Dermis microvascular lymphatic vessel endothelial cell (primary cell): ENCODE results near the gene PRTFDC1. TPM values are rescaled to one million over a fixed set of nuclear protein-coding genes. Genes with fewer than 3 reads are reported as not detected.

ENCODE experiments used
- DNase-seq, 2 donors: peaks; one replicate each; pipeline versions ENCODE4 v3.0.0 to v3.0.0-alpha.2; 2010; ENCODE audit warnings: low read depth in 2 of 2
- total RNA-seq: library from RNA; depleted of rRNA; stranded (reverse); fragments of >200 nt; gene quantifications from 2 replicates; pipeline ENCODE4 v1.2.1, GENCODE V29; 2014

The PRTFDC1 gene
- total RNA-seq, 1 donor from 2014 or later = 7.7 TPM

DNA sequence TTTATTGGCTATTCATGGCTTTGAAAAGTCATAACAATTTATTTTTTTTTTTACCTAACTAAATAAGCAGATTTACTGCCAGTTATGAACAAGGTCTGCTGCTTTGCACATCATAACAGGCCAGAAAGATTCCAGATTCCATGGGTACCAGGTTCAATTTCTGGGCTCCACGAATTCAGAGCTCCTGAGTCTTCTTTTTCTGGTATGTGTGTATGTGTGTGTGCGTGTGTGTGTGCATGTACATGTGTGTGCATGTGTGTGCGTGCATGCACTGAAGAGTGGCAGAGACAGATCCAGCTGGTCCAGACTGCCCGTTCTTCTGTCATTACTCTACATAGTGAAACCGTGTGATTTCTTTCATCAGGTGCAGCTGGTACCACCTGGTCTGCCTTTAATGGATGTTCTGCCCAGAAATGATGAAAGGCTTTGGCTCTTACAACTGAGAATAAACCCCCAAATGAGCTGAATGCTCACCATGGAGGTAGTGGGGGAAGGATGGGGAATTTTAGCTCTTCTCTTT is 14.6 kb upstream of the PRTFDC1 start:
- no peak for DNase-seq

DNA sequence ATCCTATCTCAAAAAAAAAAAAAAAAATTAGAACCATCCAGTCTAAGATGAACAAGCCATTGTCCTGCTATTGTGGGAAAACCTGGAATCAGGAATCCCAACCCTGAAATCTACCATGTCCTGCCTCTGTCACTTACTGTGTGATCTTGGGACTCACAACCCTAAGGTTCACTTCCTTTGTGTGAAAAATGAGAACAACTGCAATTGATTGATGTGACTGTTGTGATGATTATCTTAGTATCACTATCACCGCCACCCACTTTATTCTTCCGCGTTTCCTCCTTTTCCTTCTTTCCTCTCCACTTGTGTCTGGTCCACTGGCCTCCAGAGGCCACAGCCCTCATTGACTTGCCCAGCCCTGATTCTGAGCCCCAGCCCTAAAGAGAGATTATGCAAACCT is 12.6 kb upstream of the PRTFDC1 start:
- DNase-seq = no peak

DNA sequence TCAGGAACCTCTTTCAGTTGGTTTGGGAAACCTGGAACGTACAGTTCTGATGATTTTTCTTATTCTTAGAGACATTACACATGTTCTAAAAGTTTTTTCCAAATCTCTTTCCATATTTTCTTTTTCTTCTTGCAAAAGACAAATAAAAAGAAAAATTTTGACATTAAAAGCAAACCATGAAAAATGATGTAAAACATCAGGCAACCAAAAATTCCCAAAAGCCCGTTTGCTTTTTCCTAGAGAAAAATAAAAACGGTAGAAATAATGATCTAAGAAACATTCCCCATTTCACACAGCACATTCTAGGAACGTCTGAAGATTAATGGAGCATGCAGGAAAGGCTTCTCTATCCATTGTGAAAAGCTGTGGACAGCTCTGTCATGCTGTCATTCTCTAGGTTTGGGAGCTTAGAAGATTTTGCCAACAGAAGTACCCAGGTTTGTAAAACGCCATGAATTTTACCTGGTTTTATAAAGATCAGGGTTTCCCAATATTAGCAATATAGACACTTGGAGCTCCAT is 11.2 kb upstream of the PRTFDC1 start:
- no peak for DNase-seq

DNA sequence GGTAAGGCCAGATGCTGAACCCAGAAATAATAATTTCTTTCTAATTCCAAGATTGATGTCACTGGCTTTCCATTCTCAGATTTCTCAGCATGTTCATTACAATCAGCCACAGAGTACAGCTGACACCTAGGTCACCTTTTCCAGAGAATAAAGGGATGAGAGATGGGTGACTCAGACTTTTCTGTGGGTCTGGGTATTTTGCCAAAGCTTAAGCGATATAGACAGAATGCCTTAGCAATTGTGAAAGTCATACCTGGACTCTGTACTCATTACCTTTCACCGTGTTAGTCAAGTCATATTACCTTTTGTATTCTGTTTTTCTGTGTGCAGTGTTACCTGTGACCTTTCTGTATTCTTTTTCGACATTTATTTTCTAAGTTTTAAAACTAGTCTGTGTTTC is 10.6 kb upstream of the PRTFDC1 start:
- peak in 1 of 2 donors; percentile 65 for DNase-seq

DNA sequence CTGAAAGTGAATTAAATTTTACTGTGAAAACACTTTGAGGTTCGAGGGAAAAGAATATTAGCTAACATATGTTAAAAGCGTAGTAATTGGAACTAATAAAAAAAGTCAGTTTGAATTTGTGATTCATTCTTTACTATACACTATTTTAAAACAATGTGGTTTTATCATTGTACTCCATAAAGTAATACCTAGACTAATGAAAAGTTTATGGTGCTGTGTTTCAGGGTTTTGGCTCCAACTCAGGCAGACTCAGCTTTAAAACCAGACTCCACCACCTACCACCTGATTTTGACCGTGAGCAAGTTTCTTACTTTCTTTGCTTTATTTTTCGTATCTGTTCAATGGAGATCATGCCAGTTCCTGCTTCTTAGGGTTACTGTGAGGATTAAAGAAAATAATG is 9.2 kb upstream of the PRTFDC1 start:
- DNase-seq = no peak

DNA sequence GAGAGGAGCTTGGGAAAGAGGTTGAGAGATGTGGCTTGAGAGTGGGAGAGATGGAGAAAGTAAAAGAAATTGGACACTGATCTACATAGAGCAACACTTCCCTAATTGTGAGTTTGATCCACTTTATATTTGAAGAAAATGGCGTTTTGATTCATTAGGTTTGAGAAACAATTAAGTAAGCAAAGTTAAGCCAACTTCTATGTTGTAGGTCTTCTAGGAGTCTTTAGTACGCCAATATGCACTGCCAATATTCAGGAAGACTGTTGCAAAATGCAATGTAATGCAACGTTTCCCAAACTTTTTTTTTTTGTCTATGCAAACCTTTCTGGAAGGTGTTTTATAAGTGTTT is 7.0 kb upstream of the PRTFDC1 start:
- no peak for DNase-seq

DNA sequence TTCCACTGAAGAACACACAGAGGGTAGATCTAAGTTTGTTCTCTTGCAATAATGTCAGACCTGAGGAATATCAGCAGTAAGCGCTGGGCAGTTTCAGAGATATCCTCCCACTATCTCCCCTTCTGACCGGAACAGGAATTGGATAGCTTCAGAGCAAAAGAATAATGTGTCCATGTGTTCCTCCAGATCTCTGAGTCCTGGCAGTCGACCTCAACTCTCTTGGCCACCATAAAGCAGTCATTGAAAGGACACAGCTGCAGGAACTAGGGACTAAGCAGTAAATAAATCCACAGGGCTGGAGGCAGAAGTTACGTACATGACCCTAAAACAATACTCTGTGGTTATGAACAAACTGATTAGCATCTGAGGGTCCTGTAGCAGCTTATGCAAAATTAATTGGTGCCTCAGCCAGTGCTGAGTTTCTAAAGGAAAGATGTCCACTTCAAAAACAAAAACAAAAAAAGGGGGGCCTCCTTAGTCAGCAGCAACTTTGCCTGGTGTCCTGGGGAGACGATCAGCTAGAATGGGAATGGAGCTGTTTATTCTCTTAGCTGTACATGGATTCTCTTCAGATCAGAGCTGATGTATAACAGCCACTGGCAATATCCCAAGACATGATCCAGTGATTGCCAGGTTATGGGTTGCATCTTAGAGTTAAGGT is 6.4 kb upstream of the PRTFDC1 start:
- DNase-seq = peak in 1 of 2 donors; percentile 67

DNA sequence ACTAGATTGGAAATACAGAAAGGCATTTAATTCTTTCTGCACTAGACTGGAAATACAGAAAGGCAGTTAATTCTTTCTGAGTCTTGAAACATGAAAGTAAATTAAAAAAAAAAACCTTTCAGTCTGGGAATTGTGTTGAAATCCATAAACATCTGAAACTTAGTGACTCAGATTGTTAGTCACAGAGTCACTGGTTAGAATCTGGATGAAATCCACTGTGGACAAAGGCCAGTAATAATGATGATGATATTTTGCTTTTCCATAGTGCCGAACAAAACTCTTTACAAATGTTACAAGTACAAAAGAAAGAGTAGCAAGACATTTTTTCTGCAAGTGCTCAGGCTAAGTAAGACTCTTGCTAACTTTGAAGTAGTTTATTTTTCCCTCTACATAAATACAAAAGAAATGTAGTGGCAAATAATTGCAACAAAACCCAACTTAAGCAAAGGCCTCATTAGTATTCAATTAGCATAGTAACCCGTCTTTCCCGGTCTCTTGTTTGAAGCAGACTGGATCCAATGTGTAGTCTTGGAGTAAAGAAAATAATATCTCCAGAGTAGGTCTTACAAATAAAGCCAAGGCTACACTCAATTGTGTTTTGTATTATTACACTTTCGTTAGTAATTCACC is 5.8 kb upstream of the PRTFDC1 start:
- peak; percentile 77 to 79 for DNase-seq

DNA sequence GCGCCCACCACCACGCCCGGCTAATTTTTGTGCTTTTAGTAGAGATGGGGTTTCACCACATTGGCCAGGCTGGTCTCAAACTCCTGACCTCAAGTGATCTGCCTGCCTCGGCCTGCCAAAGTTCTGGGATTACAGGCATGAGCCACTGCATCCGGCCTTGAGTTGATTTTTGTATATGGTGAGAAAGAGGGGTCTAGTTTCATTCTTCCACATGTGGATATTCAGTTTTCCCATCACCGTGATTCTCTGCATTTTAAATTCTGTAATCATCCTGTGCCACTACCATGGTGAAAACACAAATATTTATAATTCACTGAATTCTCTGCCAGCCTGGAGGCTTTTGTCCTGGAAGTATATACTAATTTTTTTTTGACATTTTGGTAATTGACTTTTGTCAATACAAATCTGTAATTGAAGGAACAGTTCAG is 5.2 kb upstream of the PRTFDC1 start:
- DNase-seq = peak in 1 of 2 donors; percentile 7

DNA sequence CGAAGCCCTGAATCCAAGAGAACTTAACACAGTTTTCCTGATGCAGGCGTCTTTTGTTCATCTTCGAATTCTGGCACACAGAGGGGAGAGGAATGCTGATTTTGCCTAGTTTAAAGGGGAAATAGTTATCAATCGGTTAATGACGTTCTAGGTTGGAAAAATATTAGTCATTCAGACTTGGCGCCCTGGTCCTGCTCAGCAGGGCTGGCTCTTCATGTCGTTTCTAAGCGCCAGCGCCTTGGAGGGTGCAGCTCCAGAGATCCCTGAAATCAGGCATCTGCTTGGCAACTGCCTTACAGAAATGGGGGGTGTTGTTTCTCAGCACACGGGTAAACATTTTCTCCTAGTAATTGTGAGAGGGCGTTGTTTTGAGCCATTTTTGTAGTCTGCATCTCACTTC is 1.3 kb upstream of the PRTFDC1 start:
- DNase-seq = no peak

DNA sequence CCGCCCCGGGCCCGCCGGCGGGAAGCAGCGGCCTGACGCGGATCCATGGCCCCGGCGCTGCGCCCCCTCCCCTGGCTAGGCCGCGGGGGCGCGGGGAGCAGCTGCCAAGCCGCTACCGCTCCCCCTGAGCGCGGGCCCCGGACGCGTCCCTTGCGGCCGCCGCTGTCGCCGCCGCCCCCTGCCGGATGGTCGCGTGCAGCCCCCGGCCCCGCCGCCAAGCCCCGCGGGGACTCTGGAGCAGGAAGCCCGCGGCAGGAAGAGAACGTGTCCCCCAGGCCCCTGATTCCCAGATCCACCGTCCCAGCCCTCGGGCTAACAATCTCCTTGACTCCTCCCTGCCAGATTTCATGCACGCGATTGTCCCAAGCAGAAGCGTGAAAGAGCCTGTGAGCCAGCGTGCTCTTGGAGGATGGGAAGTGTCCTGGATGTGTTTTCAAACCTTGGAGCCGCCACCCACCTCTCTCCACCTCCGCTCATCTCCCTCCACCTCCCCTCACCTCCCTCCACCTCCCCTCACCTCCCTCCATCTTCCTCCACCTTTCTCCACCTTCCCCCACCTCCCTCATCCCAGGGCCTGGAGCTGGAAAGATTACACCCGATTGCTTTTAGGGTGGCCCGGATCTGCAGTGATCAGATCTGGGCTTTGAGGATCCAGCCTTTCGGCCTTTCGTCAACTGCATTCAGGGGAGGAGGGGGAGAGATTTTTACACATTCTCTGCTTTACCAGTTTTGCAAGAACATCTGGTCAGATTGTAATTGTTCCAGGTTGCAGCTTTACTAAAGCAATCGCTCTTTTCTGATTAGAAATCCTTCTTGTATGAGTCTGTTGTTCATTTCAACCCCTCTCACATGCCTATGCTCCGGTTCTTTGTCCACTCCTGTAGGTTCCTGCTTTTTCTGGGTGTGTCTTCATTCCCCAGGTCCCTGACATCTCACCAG is 570 bp upstream of the PRTFDC1 start:
- peak in 1 of 2 donors; percentile 40 for DNase-seq

DNA sequence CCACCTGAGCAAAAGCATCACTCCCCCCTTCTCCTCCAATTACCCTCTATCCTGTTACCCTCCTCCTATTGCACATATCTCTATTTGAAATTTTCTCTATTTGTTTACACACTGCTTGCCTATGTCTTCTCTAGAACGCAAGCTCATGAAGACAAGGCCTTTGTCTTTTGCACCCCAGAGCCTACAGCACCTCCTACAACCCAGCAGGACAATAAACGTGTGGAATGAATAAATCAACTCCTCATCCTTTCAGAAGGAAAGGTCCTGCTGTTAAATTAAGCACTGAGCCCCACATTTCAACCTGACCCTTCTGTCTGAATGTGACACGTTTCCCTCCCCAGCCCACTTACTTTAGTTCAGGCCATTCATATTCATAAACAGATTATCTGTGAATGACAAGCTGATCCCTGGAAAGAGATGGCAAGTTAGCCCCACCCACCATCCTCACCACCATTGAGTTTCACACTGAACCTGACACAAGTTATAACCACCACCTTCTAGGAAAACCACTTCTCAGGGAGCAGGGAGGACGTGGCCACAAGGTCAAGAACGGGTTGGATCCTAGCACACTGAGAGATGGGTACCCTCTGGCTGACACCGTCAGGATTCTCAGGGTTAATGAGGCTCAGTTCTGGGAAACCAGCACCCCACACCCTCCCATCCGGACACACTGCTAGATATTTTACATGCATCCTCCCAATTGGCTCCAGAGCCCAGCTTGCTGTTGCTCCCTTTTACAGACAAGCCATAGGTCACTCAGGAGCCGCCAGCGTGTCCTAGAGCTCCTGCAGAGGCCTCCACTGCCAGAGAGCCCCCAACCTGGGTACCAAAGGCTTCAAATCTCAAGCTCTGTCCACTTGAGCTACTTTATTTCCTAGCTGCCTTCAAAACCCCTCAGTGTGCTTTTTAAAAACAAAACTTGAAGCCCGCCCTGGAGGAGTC is 934 bp downstream of the PRTFDC1 start:
- DNase-seq = peak in 1 of 2 donors; percentile 12

DNA sequence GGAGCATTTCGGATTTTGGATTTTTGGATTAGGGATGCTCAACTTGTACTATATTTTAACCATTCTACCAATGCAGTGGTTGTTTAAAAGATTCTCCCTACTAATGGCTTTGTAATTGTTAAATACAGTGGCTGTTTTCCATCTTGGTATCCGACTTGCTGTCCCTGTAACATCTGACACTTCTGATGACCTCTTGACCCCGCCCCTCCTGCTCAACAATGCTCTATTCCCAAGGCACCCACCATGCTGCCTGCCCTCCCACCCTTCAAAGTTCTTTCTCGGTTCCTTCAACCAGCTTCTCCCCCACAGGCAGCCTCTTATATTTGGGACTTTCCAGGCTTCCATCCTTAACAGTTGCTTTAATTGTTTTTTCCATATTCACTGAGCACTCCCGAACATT is 2.0 kb downstream of the PRTFDC1 start:
- no peak for DNase-seq

DNA sequence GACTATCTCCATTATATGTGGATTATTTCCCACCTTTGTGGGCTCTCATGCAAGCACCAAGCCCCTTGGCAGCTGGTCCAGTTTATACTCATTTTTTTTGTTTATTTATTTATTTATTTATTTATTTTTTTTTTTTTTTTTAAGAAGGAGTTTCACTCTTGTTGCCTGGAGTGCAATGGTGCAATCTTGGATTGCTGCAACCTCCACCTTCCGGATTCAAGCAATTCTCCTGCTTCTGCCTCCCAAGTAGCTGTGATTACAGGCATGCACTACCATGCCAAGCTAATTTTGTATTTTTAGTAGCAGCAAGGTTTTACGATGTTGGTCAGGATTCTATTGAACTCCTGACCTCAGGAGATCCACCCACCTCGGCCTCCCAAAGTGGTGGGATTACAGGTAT is 2.8 kb downstream of the PRTFDC1 start:
- DNase-seq = no peak

DNA sequence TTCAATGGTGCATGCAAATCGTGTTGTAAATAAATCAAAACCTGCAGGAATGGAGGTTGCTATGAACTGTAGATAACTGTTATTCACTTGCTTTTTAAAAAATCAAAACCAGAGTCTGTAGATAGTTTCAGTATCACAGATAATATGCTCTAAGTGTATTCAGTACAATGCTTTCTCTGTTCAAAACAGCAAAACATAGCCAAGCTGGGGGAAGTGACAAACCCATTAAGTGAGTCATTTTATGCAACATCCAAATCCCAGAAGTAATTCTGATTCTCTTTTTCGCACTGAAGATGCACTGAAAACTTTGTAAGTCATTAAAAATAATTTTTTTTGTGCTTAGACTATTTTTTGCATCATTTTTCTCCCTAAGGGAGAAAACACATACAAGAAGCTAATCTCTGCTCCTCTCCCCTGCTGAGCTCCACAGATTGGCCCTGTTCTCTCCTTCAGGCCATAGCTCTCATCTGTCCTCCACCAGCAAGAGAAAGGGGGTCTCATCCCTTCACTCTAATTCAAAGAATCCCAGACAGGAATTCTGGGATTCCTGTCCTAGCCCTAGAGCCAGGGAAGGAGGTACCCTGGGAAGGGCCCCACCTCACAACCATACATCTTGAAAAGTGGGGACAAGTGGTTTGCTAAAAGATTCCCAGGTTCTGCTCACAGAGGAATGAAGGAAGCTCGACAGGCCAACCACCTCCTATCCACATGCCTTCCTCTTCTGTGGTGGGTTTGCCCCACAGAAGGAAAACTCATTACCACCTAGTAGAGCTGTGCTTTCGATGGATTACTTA is 4.9 kb downstream of the PRTFDC1 start:
- DNase-seq = peak in 1 of 2 donors; percentile 55

DNA sequence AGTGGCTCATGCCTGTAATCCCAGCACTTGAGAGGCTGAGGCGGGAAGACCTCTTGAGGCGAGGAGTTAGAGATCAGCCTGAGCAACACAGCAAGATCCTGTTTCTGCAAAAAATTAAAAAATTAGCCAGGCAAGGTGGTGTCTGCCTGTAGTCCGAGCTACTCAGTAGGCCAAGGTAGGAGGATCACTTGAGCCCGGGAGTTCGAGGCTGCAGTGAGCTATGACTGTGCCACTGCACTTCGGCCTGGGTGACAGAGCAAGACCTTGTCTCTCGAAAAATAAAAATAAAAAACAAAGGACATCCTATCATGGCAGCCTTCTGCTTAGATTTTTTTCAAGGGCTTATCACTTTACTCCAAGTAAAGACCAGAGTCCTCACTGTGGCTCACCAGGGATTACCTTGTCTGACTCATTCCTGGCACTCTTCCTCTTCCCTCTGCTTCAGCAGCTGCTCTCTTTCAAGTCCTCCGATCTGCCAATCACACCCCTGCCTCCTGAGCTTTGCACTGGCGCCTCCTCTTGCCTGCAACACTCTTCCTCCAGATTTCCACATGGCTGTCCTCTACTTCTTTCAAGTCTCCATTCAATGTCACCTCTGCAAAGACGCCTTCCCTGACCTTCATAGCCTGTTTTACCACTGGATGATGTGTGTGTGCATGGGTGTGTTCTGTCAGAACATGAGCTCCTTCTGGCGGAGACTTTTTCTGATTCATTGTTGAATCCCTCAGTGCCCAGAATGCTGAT is 7.7 kb downstream of the PRTFDC1 start:
- peak in 1 of 2 donors; percentile 47 for DNase-seq

DNA sequence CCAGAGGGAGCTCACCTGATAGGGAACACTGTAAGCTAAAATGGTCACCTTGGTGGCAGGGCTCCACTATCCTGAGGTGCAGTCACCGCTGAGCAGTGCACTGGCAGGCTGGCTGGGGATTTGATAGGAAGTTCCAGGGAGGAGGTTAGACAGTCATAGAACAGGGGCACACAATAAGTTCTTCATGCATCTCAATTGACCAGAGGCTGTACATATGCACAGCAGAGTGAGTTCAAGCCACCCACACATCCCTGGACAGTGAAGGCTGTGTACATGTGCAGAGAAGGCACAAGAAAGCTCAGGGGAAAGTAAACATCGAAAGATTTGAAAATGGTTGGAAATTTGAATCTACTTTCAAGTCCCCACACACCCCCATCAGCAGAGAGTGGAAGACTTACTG is 13.9 kb downstream of the PRTFDC1 start:
- no peak for DNase-seq

DNA sequence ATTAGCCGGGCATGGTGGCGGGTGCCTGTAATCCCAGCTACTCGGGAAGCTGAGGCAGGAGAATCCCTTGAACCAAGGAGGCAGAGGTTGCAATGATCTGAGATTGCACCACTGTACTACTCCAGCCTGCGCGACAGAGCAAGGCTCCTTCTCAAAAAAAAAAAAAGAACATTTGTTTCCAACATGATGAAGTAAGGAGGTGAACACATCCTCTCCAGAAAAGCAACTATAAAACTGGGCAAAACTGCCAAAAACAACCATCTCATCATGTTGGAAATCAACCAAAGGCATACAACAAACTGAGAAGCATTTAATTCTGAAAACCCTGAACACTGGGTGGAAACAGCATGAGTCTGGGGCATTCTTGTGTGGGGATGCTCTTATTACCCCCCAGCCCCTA is 14.3 kb downstream of the PRTFDC1 start:
- no peak for DNase-seq
